Rectal smooth muscle tissue (tissue), 1 donor: ENCODE measurements around the gene JAML.

Experiments
- H3K27ac ChIP-seq: one replicate; pipeline ENCODE4 v1.7.0; 2013; ENCODE audit warnings: low read depth, low read length, inconsistent platforms
- H3K27me3 ChIP-seq: one replicate; pipeline ENCODE4 v1.7.0; 2013; ENCODE audit warnings: low read length; ENCODE audit not compliant: control insufficient read depth, insufficient read depth
- H3K36me3 ChIP-seq: one replicate; pipeline ENCODE4 v1.7.0; 2013; ENCODE audit warnings: low read length; ENCODE audit not compliant: control insufficient read depth, insufficient read depth
- H3K4me1 ChIP-seq: one replicate; pipeline ENCODE4 v1.7.0; 2013; ENCODE audit warnings: low read length; ENCODE audit not compliant: control insufficient read depth, insufficient read depth
- H3K4me3 ChIP-seq: one replicate; pipeline ENCODE4 v1.7.0; 2013; ENCODE audit warnings: low read length
- H3K9ac ChIP-seq: one replicate; pipeline ENCODE4 v1.7.0; 2013; ENCODE audit warnings: low read length

Gene JAML, protein sequence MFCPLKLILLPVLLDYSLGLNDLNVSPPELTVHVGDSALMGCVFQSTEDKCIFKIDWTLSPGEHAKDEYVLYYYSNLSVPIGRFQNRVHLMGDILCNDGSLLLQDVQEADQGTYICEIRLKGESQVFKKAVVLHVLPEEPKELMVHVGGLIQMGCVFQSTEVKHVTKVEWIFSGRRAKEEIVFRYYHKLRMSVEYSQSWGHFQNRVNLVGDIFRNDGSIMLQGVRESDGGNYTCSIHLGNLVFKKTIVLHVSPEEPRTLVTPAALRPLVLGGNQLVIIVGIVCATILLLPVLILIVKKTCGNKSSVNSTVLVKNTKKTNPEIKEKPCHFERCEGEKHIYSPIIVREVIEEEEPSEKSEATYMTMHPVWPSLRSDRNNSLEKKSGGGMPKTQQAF

DNA sequence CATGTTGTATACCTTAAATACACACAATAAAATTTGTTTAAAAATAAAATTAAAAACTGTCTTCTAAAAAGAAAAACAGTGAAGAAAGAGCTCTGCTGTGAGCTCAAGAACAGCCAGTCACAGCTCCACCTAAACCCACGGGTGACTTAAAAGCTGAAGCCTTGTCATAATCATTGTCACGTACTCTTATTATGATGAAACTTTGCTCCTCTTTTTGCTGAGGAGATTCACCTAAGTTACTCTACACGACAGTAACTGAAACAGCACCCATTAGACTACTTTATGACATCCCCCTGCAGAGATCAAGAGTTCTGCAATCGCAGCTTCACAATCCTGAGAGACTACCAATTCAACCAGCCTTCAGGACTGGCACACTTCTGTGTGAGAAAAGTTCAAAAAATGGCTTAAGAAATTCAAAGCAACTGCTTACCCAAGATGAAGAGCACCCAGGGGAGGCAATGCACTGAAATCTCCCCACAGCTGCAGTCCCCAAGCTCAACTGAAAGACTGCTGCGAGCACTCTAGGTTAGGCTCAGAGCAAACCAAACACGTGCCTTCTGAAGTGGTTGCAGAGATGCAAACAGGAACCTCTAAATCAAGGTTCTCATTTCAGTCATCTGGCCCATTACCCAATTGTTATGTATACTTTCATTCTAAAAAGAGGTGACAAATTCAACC, at the start of gene JAML:
JAML (minus strand) TSS at position 501 of the 678 bp plus-strand sequence. CDS start 10,145 bp downstream, outside the sequence.
- Histone ChIP-seq H3K27ac (no peak within 1 kb of the TSS), H3K27me3 (no peaks in the 10 kb centered on the region), H3K9ac (no peak within 1 kb of the TSS), H3K4me1 (no peaks in the 10 kb centered on the region), H3K36me3 (no peaks in the 10 kb centered on the region), H3K4me3 (peak within 1 kb of the TSS; percentile 29)

DNA sequence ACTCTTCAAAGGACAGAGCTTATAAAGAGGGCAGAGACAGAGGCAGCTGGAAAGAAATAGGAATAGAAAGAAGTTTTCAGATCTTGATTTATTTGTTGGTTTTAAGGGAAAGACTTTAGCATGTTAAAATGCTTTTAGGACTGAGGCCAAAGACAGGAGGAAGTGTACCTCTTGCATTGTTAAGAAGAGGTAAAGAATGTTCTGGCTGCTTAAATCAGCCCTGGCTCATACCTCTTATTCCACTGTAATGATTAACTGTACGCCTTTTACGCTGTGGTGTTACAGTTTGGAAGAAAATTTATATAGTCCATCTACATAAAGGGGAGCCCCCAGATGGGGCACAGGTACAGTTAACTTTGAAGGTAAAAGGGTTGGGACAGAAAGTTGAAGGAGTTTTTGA, 49.4 kb upstream of the JAML start:
- H3K36me3 ChIP-seq = no peaks in the 10 kb centered on the region
- no peak overlapping the region for H3K9ac ChIP-seq
- no peak overlapping the region for H3K27ac ChIP-seq
- no peak overlapping the region for H3K4me3 ChIP-seq
- H3K4me1 ChIP-seq = no peaks in the 10 kb centered on the region
- H3K27me3 ChIP-seq = no peaks in the 10 kb centered on the region

DNA sequence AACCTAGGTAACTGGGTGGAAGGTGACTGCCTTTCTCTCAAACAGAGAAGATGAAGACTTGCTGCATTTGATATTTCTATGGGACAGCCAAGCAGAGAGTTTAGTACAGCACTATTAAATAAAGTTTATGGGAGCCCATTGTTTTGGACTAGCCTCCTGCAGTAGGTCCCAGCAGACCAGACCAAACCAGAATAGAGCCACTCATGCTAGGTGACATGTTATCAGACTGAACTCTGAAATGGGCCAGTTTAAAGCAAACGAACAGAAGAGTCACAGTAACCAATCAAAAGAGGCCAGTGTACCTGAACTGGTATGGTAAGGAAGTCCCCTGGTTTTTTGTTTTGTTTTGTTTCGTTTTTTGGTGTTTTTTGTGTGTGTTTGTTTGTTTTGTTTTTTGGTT, 47.2 kb upstream of the JAML start:
- H3K27me3 ChIP-seq = no peaks in the 10 kb centered on the region
- no peak overlapping the region for H3K4me3 ChIP-seq
- no peaks in the 10 kb centered on the region for H3K4me1 ChIP-seq
- no peak overlapping the region for H3K9ac ChIP-seq
- H3K27ac ChIP-seq = no peak overlapping the region
- H3K36me3 ChIP-seq = no peaks in the 10 kb centered on the region

DNA sequence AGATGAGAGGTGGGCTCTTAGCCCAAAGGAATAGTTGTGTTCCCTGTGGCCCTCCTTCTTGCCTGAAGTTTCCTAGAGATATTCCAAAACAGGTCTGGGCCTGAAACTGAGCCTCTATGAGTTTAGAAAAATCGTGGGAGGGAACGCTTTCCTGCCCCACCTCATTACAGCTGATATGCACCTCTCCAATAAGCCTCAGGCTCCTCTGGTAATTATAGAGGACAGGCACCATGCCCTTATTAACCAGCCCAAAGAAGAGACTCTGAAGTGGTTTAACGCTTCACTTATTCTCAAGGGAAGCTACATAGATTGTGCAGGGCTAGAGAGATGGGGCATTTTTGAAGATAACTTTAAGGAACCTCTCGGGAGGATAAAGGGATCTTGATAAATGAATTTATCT, 42.7 kb upstream of the JAML start:
- H3K4me3 ChIP-seq = no peak overlapping the region
- no peak overlapping the region for H3K27ac ChIP-seq
- H3K36me3 ChIP-seq = no peaks in the 10 kb centered on the region
- no peaks in the 10 kb centered on the region for H3K4me1 ChIP-seq
- H3K27me3 ChIP-seq = no peaks in the 10 kb centered on the region
- H3K9ac ChIP-seq = no peak overlapping the region

DNA sequence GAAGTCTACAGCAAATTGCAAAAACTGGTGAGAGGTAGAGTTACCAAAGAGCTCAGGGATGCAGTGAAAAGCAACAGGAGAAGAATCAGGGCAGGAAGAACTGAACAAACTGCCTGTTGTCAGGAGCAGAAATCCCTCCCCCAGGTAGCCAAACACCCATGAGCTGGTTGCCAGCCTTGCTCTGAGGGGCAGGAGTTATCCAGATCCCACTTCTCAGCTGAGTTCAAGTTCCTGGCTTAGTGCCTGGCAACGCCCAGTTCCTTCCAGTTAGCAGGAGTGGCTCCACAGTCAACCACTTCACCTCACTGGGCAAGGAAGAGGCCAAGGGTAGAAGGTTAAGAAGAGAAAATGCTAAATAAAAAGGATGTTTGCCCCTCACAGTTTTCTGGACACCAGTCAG, 41.1 kb upstream of the JAML start:
- Histone ChIP-seq H3K4me3 (no peak overlapping the region), H3K9ac (no peak overlapping the region), H3K4me1 (no peaks in the 10 kb centered on the region), H3K27me3 (no peaks in the 10 kb centered on the region), H3K36me3 (no peaks in the 10 kb centered on the region), H3K27ac (no peak overlapping the region)

DNA sequence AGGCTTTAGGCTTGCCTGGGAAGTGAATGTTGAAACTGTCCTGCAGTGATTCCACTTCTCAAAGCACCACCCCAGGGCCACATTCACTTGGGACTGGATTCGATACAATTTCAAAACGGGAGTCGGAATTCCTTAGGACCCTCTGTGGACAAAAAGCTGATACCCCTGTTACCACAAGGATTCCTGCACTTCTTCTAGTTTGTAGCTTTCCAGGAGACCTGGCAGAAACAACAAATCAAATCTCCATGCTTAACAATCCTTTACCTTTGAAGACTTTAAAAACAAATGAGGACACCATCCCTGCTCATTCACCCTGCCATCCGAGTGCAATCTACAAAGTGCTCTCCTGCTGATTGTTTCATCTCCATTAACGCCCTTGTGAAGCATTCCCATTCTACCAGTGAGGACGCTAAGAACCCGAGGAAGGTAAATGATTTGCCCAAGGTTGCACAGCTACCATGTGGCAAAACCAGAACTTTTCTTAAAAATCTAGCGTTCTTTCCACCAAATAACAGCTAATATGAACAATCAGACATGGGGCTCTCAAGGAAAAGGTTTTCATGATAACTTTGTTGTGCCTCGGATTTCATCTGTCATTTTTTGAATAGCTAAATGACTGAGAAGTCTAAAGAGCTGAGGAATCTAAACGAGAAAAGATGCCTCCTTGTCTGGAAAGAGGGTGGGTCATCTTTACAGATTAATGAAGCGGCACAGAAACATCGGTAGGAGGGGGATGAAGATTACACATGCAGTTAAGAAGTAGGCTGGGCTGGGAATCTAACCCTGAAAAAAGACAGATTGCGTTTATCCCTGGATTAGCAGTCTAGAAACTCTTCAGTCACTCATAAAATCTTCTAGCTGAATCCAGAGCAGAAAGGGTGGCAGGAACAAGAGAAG, 40.0 kb upstream of the JAML start:
- Histone ChIP-seq H3K27me3 (no peaks in the 10 kb centered on the region), H3K27ac (no peak overlapping the region)

DNA sequence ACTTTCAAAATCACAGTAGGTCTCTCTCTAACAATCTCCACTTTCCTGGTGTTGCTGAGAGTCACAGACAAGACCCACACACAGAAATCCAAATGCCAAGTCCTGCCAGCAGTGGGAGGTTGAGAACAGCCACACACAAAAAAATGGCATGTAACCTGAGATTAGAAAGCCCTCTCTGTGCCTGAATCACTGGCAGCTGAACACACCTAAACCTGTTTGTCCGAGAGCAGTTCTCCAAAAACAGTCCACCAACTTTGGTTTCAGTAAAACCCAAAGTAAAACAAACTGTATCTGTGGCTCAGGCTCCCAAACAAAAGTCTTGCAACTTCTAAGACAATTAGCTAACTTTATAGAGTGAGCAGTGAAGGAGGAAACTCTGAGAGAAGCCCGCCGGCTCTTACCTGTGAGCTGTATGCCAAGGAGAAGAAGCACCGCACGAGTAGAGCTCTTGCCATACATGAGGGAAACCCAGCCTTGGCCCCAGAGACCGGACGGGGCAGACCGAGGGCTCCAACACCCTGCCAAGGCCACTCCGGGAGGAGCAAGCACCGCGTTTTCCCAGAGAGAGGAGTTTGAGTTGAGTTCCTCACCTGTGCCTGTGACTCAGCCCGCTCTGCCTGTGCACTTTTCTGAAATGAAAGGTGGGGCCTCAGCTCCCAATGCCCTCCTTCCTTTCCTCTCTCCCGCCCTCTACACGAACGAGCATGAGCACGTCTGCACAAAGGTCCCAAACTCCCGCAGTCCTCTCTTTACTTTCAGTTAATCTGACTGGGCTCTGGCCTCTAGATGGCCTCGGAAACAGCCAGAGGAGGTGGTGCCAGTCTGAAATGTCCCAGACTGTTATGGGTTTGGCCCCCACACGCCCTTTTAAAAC, 39.1 kb upstream of the JAML start, which contains the start of gene MPZL2:
MPZL2 (minus strand) TSS at position 603 of the 874 bp plus-strand sequence; CDS start at position 459, 144 bp downstream.
- no peaks in the 10 kb centered on the region for H3K36me3 ChIP-seq
- no peaks in the 10 kb centered on the region for H3K27me3 ChIP-seq
- H3K4me3 ChIP-seq = peak within 1 kb of the TSS; percentile 44
- H3K9ac ChIP-seq = no peak within 1 kb of the TSS
- H3K27ac ChIP-seq = no peak within 1 kb of the TSS
- H3K4me1 ChIP-seq = no peaks in the 10 kb centered on the region

More for the DNA sequence above, 40.0 kb upstream of the JAML start:
- H3K9ac ChIP-seq = no peak overlapping the region
- no peaks in the 10 kb centered on the region for H3K4me1 ChIP-seq
- H3K4me3 ChIP-seq = no peak overlapping the region
- H3K36me3 ChIP-seq = no peaks in the 10 kb centered on the region

DNA sequence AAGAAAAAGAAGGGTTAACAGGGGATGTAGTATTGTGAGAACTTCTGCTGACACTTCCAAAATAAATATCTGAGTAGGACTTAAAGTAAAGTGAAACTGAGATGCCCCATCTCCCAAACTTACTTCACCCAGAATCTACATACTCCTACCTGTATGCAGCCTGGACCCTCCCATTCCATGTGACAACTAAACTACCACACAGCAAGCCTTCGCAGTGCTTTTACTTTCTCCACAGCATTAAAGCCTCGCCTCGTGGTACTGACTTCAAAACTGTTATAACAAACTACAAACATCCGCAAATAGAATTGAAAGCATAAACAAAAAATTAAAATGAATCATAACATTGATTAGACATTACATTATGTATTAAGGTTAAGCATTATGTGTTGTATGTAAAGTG, 38.3 kb upstream of the JAML start:
- no peak overlapping the region for H3K27ac ChIP-seq

DNA sequence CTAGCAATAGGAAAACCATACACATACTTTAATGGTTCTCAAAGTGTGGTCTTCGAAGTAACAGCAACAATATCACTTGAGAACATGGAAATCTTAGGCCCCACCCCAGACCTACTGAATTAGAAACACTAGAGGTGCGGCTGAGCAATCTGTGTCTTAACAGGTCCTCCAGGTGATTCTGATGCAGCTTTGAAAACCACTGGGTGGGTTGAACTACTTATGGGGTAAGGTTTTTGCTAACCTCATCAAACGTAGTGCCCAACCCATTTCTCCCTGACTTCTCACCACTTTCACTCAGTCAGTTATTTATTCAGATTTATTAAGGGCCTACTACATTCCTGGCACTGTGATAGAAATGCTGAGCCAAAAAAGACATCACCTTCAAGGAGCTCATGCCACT, 35.5 kb upstream of the JAML start:
- H3K27me3 ChIP-seq = no peaks in the 10 kb centered on the region
- H3K27ac ChIP-seq = no peak overlapping the region
- H3K4me3 ChIP-seq = no peak overlapping the region
- no peak overlapping the region for H3K9ac ChIP-seq
- H3K4me1 ChIP-seq = no peaks in the 10 kb centered on the region
- no peaks in the 10 kb centered on the region for H3K36me3 ChIP-seq

More for the DNA sequence above, 38.3 kb upstream of the JAML start:
- Histone ChIP-seq H3K36me3 (no peaks in the 10 kb centered on the region), H3K4me1 (no peaks in the 10 kb centered on the region), H3K9ac (no peak overlapping the region), H3K4me3 (peak overlapping the region; percentile 44), H3K27me3 (no peaks in the 10 kb centered on the region)

DNA sequence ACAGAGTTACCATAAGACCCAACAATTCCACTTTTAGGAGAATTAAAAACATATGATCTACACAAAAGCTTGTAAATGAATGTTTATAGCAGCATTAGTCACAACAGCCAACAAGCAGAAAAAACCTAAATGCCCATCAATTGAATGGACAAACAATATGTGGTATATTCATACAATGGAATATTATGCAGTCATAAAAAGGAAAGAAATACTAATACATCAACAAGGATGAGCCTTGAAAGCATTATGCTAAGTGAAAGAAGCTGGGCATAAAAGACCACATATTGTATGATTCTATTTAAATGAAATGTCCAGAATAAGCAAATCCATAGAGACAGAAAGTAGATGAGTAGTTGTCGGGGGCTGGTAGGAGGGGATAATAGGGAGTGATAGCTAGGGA, 34.3 kb upstream of the JAML start:
- no peaks in the 10 kb centered on the region for H3K36me3 ChIP-seq
- no peak overlapping the region for H3K27ac ChIP-seq
- no peak overlapping the region for H3K4me3 ChIP-seq
- H3K4me1 ChIP-seq = no peaks in the 10 kb centered on the region
- no peak overlapping the region for H3K9ac ChIP-seq
- no peaks in the 10 kb centered on the region for H3K27me3 ChIP-seq

DNA sequence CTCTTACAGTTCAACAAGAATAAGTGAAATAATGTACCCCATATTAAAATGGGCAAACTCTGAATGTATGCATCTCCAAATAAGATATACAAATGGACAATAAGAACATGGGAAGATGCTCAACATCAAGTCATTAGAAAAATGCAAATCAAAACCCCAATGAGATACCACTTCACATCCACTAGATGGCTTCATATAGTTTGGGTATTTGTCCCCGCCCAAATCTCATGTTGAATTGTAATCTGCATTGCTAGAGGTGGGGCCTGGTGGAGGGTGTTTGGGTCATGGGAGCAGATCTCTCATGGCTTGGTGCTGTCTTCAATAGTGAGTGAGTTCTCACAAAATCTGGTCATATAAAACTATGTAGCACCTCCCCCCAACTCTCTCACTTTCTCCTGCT, 33.6 kb upstream of the JAML start:
- Histone ChIP-seq H3K27me3 (no peaks in the 10 kb centered on the region), H3K4me1 (no peaks in the 10 kb centered on the region), H3K36me3 (no peaks in the 10 kb centered on the region), H3K9ac (no peak overlapping the region), H3K27ac (no peak overlapping the region), H3K4me3 (no peak overlapping the region)
